CD1c-positive myeloid dendritic cell (primary cell): ENCODE measurements around the gene NKRF.
A peak's percentile ranks its signal among the peaks of the same experiment; 100 is the strongest.
"Not testable (repeated sequence)": the region's sequence is repeated elsewhere in the genome, so short reads cannot be mapped to it uniquely, and the experiment has no call there.

Source experiments
- DNase-seq: peaks from one replicate; pipeline ENCODE4 v3.0.0-alpha.2; 2016; ENCODE audit errors: extremely low spot score

The NKRF gene

DNA sequence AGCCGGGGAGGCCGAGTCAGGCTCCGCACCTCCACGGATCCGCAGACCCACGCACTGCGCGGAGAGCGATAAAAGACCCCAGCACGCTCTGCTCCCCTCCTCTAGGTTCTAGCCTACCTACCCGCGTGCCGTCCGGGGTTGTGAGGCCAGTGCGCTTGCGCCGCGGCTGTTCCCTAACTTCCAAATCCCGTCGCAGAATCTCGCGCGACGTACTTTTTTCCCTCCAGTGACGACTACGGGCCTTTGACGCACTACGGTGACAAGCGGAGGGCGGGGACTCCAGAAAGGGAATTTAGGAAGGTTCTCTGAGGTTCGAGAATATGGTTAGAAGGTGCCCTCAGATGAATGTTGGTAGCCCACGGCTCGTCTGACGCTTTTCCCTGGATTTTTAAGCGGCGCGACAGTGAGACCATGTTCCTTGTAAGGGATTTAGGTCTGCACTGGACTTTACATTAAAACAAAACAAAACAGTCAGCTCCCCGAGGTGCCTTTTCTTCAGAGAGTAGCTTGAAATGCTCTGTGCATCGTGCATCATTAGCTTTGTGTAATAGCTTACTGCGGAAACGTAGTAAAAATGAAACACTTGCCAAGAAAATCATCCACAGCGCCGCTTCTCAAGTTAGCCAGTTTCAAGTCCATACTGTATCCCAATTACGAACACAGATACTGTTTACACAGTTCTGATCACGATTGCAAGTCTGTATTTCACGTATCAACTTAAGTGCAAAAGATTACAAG, at the start of gene NKRF:
NKRF (minus strand) TSS at position 145 of the 738 bp plus-strand sequence.
- DNase-seq: peak; percentile 96

GRCh38 chrX:119655125-119655524, 48.9 kb upstream of the NKRF start:
- peak; percentile 59 for DNase-seq

DNA sequence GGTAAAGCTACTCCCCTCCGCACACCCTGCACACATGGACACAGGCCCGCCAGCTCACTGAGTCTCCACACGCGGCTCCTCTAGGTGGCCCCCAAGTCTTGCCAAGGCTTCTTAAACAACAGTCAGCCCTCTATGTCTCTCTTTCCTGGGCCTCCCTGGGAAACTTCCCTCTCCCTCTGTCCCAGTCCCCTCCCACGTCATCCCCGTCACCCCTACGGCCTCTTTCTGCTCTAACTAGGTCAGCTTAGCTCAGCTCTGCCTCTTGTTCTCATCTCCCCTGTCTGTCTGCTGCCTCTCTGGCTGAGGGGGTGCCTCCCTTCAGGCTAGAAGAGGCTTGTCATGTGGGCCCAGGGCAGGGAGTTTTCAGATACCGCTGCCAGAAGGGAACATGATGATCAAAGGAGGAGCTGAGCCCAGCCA, 47.9 kb upstream of the NKRF start:
- DNase-seq: no peak

GRCh38 chrX:119648421-119648775, 42.2 kb upstream of the NKRF start:
- DNase-seq: no peak

GRCh38 chrX:119647552-119648420, 41.6 kb upstream of the NKRF start:
- no peak for DNase-seq

DNA sequence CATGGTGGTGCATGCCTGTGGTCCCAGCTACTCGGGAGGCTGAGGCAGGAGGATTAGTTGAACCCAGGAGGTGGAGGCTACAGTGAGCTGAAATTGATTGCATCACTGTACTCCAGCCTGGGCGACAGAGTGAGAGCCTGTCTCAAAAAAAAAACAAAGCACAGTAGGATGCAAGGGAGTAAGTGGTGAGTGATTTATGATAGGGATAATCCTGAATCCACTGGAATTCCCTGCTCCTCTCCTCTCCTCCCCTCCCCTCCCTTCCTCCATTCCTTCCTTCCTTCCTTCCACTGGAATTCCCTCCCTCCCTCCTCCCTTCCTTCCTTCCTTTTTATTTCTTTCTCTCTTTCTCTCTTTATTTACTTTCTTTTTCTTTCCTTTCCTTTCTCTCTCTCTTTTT, 40.9 kb upstream of the NKRF start:
- DNase-seq: no peak

DNA sequence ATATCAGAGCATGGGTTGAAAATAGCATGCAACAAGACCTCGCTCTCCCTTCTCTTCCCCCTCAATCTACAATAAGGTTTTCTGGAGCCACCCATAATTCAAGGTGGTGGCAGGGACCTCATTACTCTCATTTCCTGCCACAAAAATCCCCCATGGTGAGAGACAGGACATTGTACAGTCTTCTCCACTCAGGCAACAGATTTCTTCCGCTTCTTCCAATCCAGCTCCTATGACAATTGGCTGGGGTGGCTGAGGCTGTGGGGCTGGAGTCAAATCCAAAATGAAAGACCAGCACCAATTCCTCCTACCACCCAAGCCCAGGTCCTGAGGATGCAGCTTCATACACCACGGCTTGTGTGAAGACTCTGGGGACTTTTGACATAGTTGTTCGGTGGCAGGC, 40.3 kb upstream of the NKRF start:
- DNase-seq: no peak

DNA sequence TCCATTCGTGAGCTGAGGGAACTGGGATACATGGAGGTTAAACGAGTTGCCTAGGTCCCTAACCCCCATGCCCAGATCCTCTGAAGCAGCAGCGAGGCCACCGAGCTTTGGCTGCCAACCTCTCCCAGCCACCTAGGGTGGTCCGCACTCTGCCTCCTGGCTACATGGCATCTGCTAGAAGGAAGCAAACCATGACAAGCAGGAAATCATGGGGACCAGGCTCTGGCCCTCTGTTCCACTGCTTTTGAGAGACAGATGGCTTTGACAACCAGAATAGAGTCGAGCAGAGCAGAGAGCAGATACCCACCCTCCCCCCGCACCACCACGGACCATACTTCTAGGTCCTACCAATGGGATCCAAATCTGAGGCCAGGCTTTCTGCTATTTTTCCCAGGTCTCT, 37.5 kb upstream of the NKRF start:
- DNase-seq: no peak

- peak; percentile 24 for DNase-seq
Measured at GRCh38 chrX:119640731-119641170, 34.5 kb upstream of the NKRF start.

- DNase-seq: peak; percentile 60
Measured at GRCh38 chrX:119638725-119639471, 32.7 kb upstream of the NKRF start.

DNA sequence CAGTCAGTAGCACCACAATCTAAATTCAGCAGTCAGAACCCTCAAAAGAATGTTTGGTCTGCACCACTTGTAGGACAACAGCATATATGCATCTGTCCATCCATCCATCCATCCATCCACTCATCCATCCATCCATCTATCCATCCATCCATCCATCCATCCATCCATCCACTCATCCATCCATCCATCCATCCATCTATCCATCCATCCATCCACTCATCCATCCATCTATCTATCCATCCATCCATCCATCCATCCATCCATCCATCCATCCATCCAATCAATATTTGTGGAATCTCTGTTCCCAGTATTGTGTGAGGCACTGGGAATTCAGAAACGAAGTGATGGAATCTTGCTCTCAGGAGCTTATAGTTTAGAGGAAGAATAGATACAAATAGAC, 31.2 kb upstream of the NKRF start:
- not testable (repeated sequence) for DNase-seq

DNA sequence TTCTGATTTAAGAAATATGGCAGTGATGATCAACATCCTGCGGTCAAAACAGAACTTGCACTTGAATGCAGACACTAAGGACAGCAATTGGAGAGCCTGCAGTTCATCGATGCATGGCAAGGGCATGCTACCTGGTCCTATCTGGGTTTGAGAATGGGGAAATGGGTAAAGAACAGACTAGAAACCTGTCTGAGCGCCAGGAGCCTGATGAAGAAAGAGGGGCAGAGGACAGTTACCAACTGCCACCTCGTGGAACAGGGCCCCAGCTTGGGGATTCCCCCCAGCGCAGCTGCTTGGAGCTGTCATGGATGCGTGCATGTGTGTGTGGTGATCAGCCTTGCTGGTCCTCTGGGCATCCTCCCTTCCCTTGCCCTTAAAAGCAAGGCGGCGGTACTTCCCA, 30.2 kb upstream of the NKRF start:
- DNase-seq: no peak

DNA sequence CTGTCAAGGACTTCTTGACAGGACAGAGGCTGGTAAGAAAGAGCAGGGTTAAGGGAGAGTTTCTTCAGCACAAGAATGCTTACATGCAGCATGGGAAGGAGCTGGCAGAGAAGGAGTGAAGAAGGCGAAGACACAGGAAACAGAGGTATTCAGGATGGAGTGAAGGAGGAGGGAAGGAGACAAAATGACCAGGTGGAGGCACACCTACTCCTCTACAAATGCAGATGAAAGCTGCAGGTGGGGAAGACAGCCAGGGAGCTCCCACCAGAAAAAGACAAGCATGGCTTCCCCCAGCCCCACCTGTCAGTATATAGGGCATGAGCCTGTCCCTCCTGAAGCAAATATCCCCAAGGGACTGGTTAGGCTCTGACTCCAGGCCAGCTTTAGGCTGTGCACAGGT, 29.6 kb upstream of the NKRF start:
- no peak for DNase-seq

GRCh38 chrX:119635179-119635578, 29.0 kb upstream of the NKRF start:
- DNase-seq: no peak

DNA sequence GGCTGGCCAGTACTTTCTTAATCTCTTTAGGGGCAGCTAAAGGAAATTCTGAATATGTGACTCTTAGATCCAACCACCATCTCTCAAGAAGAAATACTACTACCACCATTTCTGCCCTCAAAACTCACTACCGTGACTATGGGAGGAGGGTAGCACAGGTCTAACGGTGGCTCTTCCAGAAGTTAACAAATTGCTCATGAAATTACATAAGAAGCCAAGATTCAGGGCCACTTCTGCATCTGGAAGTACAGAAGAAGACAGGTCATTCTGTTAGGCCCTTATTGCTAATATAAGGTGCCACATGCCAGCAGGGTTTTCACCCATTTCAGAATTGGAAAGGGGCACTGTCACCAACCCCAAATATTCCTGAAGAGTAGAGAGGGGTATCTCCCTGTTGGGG, 19.6 kb upstream of the NKRF start:
- DNase-seq: no peak

DNA sequence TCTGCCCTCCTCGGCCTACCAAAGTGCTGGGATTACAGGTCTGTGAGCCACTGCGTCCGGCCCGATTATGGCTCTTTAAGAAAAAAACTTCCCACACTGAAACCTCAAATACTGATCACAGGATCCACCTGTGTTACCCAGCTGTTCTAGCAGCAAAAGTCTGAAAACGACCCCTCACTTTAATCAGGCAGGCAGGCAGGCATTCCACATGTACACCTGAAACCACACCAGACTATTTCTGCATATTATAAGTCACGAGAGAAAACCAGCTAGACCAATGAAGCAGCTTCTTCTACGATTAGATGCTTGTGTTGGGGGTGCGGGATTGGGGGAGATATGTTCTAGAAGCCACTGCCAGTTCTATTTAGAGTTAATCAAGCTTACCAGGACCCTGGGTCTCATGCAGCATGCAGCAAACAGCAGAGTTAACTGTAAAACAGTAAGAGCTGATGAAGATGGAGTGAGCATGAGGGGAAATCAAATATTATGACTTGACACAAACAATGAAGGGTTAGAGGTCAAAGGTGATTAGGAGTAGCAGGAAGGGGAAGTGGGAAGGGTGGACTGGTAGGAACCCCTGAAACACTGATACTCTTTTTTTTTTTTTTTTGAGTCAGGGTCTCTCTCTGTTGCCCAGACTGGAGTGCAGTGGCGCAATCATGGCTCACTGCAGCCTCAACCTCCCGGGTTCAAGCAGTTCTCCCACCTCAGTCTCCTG, 18.9 kb upstream of the NKRF start:
- DNase-seq: no peak

GRCh38 chrX:119624417-119624816, 18.2 kb upstream of the NKRF start:
- DNase-seq: no peak

GRCh38 chrX:119622356-119623232, 16.4 kb upstream of the NKRF start:
- peak; percentile 17 for DNase-seq

DNA sequence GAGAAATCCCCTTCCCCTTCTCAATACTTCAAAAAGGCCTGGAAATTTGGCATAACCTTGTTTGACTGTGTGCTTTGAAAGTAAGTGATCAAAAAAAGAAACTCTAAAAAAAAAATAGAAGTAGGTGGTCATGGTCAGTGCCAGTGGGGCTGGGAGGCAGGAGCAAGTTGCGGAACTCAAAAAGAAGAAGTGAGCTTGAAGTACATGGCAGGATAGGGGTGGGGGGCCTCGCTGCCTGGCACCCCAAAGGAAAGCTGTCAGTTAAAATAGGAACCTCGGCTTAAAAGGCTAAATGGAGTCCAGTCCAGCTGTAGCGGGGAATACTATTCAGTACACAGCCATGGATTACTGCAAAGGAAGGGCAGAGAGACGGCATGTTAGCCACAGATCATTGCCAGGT, 12.2 kb upstream of the NKRF start:
- peak; percentile 70 for DNase-seq

DNA sequence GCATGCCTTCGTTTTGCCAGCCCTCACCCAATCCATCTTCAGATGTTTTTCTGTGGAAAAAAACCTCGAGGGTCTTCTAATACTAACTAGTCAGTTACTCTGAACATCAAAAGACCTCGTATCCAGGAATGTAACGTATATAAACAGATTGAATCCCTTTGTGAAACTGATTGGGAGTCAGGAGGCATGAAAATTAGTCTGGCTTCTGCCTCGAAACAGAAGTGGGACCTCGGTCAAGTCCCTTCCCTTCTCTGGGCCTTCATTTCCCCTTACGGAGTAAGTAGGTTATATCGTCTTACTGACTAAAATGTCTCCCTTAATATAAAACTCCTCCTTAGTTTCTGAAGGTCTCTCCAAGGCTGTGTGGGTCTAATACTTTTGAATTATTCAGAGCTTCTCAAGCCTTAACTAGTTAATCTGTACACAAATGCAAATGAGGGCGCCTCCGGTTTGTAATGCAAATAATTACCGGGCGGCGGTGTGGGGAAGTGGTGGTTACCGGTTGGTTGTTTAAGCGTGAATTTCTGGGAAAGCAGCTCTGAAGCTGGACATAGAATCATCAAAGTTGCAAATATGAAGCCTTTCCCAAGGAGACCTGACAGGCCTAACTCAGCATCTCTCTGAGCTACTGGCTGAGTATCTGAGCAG, 11.4 kb upstream of the NKRF start:
- DNase-seq: peak; percentile 47
